CD4-positive, alpha-beta T cell treated with Interleukin-21 for 1 hour (primary cell): ENCODE measurements around the gene LONP1.
"Not testable (repeated sequence)": the region's sequence is repeated elsewhere in the genome, so short reads cannot be mapped to it uniquely, and the experiment has no call there.

Experiments
- DNase-seq: peaks from one replicate; pipeline ENCODE4 v3.0.0-alpha.2; 2020

Gene LONP1, protein sequence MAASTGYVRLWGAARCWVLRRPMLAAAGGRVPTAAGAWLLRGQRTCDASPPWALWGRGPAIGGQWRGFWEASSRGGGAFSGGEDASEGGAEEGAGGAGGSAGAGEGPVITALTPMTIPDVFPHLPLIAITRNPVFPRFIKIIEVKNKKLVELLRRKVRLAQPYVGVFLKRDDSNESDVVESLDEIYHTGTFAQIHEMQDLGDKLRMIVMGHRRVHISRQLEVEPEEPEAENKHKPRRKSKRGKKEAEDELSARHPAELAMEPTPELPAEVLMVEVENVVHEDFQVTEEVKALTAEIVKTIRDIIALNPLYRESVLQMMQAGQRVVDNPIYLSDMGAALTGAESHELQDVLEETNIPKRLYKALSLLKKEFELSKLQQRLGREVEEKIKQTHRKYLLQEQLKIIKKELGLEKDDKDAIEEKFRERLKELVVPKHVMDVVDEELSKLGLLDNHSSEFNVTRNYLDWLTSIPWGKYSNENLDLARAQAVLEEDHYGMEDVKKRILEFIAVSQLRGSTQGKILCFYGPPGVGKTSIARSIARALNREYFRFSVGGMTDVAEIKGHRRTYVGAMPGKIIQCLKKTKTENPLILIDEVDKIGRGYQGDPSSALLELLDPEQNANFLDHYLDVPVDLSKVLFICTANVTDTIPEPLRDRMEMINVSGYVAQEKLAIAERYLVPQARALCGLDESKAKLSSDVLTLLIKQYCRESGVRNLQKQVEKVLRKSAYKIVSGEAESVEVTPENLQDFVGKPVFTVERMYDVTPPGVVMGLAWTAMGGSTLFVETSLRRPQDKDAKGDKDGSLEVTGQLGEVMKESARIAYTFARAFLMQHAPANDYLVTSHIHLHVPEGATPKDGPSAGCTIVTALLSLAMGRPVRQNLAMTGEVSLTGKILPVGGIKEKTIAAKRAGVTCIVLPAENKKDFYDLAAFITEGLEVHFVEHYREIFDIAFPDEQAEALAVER

DNA sequence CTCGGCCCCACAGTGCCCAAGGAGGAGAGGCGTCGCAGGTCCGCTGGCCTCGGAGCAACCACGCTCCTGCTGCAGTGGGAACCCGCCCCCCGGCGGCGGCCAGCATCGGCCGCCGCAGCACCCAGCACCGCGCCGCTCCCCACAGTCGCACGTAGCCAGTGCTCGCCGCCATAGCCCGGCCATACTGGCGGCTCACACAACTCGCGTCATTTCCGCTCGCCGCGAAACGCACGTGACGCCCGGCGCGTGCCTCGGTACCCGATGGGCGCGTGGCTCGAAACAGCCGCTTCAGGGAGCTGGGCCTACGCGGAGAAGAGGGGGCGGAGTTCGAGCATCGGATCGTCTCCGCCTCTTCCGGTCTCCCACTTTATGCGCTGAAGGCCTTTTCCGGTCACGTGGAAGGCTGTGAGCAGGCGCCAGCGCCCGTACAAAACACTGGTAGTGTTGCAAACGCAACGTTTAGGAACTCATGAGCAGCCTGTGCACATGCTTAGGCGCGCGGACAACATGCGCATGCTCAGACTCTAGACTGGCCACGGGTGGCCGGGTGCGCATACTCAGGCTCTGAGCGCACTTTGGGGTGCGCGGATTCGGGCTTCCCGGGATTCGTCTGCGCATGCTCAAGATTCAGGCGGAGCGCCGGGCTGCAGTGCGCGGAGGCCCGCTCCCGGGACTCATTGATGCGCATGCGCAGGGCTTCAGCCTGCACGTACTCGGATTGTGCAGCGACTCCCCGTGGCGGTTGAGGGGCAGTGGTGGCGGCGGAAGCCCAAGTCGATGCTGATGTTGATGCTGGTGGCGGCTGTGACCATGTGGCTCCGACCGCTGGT lies at the start of gene LONP1, which contains the start of gene CATSPERD:
LONP1 (minus strand) TSS at position 186 of the 830 bp plus-strand sequence; CDS start at position 172, 14 bp downstream.
CATSPERD (plus strand) TSS at position 677 of the 830 bp plus-strand sequence; CDS start at position 778, 101 bp downstream.
- peak; percentile 98 for DNase-seq

DNA sequence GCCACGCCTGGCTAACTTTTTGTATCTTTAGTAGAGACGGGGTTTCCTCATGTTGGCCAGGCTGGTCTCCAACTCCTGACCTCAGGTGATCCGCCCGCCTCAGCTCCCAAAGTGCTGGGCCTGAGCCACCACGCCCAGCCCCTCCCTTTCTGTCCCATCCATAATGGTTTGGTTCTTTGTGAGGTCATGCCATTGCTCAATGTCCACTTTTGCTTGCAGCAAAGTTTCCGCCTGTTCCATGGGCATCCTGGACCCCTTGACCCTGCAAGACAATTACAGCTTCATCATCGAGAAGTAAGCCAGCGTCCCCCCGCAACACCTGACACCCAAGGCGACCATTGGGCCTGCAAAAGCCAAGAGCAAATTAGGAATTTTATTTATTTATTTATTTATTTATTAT lies 48.0 kb upstream of the LONP1 start:
- no peak for DNase-seq

DNA sequence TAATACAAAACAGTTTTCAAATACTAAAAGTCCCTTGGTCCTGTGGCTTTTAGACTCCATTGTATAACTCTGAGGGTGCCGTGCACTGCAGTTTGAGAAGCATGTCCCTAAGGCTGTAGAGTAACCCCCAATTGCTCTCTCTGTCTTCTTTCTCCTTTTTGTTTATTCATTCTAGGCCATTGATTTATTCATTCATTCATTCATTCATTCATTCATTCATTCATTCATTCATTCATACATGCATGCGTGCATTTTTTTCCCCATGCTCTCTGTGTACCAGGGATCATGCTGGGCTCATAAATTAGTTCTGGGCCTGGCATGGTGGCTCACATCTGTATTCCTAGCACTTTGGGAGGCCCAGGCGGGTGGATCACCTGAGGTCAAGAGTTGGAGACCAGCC lies 45.3 kb upstream of the LONP1 start:
- DNase-seq, result no peak

DNA sequence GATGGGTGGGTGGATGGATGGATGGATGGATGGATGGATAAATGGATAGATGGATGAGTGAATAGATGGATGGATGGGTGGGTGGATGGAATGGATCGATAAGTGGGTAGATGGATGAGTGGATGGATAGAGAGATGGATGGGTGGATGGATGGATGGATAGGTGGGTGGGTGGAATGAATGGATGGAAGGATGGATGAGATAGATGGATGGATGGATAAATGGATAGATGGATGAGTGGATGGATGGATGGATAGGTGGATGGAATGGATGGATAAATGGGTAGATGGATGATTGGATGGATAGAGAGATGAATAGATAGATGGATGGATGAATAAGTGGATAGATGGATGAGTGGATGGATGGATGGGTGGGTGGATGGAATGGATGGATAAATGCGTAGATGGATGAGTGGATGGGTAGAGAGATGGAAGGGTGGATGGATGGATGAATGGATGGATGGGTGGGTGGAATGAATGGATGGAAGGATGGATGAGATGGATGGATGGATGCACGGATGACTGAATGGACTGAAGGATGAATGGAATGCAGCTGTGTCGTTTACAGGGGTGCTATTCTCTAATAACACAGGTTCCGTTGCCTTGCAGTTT lies 42.8 kb upstream of the LONP1 start:
- DNase-seq, result no peak

DNA sequence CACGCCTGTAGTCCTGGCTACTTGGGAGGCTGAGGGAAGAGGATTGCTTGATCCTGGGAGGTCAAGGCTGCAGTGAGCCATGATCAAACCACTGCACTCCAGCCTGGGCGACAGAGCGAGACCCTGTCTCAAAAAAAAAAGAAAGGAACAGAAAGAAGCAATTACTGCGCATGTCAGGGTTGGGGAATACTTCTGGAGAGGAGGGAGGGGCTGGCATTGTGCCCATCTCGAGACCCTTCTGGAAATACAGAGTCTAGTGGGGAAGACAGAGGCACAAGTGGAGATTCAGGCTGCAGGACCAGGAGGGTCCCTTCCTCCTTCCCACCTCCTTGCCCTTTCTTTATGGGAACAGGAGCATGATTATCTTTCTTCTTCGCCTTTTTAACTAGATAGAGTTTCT lies 33.8 kb upstream of the LONP1 start:
- no peak for DNase-seq

DNA sequence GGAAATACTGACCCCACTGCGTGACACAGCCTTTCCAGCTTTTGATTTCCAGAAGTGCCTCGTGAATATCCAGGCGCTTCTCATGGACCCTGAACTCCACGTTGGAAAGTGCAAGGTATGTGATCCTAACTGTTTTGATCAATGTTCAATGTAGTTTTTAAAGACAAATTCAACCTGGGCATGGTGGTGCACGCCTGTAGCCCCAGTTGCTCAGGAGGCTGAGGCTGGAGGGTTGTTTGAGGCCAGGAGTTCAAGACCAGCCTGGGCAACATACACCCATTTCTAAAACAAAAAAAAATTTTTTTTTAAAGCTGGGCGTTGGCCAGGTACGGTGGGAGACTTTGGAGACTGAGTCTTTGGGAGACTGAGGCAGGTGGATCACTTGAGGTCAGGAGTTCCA lies 31.8 kb upstream of the LONP1 start:
- no peak for DNase-seq

DNA sequence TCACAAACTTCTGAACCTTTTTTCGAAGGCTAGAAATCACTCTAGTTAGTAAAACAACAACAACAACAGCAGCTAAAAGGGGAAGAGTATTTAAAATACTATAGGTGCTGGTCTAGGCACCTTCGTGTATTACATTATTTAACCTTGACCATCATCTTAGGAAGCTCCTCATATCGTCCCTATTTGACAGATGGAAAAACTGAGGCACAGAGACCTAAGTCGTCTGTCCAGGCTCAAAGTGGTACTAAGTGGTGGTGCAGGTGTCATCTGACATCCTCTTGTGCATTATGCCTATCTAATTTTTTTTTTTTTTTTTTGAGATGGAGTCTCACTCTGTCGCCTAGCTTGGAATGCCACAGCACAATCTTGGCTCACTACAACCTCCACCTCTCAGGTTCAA lies 29.6 kb upstream of the LONP1 start:
- no peak for DNase-seq

DNA sequence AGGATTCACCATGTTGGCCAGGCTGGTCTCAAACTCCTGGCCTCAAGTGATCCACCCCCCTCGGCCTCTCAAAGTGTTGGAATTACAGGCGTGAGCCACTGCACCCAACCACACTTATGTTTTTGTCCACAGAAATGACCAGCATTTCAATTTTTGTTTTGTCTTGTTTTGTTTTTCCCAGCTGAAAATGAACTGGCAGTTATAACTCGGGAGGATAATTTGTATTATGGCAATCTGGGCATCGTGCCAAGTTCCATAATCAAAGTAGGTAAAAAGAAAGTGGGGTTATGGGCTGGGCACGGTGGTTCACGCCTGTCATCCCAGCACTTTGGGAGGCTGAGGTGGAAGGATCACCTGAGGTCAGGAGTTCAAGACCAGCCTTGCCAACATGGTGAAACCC lies 29.0 kb upstream of the LONP1 start:
- DNase-seq, result not testable (repeated sequence)

DNA sequence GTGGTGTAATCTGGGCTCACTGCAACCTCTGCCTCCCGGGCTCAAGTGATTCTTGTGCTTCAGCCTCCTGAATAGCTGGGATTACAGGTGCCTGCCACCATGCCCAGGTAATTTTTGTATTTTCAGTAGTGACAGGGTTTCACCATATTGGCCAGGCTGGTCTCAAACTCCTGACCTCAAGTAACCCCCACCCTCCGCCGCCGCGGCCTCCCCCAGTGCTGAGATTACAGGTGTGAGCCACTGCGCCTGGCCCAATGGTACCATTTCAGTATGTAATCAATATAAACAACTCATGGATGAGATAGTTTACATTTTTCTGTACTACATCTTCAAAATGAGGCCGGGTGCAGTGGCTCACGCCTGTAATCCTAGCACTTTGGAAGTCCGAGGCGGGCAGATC lies 25.1 kb upstream of the LONP1 start:
- DNase-seq, result not testable (repeated sequence)

DNA sequence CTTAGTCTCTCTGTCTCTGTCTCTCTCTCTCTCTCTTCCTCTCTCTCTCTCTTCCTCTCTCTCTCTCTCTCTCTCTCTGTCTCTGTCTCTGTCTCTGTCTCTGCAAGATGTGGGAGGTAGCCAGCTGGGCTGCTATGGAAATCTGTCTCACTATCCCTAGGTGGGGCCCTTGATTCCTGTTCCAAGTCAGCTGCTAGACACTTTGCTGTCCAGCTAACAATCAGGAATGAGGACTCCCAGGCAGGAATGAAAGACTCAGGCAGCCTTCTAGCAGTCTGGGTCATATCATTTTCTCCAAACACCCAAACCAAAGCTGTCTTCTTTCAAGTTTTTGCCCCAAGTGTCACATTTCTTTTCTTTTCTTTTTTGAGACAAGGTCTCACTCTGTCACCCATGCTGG lies 23.7 kb upstream of the LONP1 start:
- no peak for DNase-seq

DNA sequence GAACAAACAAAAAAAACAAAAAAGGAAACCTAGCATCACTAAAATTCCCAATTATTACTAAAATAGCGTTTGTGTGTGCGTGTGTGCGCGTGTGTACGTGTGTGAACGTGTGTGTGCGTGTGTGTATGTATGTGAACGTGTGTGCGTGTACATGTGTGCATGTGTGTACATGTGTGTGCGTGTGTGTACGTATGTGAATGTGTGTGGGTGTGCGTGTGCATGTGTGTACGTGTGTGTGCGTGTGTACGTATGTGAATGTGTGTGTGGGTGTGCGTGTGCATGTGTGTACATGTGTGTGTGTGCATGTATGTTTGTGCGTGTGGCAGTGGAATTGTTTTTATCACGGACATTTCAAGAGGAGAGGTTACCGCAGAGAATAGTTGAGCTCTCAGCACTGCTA lies 22.1 kb upstream of the LONP1 start:
- DNase-seq, result no peak

DNA sequence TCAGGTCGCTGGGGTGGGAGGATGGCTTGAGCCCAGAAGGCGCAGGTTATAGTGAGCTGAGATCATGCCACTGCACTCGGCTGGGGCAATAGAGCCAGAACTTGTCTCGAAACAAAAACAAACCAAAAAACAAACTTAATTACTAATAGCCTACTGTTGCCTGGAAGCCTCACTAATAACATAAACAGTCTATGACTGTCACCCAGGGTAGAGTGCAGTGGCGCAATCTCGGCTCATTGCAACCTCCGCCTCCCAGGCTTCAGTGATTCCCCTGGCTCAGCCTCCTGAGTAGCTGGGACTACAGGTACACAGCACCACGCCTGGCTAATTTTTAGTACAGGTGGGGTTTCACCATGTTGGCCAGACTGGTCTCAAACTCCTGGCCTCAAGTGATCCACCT lies 18.5 kb upstream of the LONP1 start:
- no peak for DNase-seq

DNA sequence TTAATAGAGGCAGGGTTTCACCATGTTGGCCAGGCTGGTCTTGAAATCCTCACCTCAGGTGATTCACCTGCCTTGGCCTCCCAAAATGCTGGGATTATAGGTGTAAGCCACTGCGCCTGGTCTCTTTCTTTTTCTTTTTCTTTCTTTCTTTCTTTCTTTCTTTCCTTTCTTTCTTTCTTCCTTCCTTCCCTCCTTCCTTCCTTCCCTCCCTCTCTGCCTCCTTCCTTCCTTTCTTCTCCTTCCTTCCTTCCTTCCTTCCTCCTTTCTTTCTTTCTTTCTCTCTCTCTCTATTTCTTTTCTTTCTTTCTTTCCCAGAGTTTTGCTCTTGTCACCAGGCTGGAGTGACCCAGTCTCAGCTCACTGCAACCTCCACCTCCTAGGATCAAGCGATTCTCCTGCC lies 13.2 kb upstream of the LONP1 start:
- DNase-seq, result not testable (repeated sequence)

DNA sequence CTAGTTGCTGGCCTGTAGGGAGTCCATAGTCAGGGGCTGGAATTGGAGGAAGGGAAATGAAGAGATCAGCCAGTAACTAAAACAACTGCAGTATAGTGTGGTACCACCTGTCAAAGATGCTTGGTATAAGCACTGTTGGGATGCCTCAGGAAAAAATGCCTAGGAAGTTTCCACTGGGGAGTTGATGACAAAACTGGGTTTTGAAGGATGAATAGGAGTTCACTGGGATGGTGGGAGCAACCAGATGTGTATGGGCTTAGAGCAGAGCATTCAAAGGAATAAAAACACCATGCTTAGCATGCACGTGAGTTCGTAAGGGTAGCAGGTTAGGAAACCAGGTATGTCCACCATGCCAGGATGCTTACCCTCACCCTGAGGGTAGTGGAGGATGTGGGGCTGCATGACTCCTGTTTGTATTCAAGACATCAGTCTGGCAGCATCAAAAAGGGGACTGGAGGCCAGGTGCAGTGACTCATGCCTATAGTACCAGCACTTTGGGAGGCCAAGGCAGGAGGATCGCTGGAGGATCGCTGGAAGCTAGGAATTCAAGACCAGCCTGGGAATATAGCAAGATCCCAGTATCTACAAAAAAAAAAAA lies 7.6 kb upstream of the LONP1 start:
- DNase-seq, result no peak

DNA sequence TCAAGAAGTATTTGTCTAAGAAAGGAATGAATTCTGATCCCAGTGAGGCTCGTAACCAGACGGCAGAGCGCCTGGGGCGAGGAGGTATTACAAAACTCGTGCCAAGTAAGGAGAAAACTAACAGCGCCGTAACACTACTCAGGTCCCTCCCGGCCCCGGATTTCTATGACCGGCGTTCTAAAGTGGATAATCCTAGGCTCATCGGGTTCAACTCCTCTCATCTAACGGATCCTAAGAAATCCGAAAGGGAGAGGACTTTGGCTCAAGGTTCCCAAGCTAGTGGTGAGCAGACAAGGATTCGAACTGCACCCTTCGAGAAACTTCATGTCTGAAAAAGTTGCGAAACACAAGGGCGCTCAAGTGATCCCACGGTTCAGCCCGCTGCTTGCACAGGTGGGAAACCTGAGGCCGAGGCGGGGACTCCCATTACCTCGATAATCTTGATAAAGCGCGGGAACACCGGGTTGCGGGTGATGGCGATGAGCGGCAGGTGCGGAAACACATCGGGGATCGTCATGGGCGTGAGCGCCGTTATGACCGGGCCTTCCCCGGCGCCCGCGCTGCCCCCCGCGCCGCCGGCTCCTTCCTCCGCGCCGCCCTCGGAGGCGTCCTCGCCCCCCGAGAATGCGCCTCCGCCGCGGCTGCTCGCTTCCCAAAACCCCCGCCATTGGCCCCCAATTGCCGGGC lies 529 bp downstream of the LONP1 start:
- peak; percentile 28 for DNase-seq

DNA sequence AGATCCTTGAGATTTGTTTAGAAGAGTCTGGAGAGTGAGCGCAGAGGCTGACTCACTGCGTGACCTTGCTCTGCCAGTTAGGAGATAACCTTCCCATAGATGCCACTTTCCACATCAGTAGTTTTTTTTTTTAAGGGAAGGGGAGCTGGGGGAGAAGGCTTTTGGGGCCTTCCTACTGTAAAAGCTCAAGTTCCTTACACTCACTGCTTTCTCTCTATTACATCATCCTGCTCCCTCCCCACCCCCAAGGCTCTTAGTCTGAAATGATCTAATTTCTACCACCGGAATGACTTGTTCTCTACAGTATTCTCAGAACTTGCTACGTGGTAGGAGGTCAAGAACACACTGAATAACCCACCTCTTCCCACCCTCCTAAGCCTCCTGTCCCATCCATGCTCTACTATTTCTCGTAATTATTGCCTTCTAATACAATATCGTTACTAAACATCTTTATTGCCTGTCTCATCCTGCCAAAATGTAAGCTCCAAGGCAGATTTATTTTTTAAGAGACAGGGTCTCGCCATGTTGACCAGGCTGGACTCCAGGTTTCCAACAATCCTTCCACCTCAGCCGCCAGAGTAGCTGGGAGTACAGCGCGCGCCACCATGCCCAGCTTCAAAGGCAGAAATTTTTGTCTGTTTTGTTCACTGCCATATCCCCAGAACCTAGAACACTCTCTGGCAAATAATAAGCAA lies 1.2 kb downstream of the LONP1 start:
- DNase-seq, result no peak

DNA sequence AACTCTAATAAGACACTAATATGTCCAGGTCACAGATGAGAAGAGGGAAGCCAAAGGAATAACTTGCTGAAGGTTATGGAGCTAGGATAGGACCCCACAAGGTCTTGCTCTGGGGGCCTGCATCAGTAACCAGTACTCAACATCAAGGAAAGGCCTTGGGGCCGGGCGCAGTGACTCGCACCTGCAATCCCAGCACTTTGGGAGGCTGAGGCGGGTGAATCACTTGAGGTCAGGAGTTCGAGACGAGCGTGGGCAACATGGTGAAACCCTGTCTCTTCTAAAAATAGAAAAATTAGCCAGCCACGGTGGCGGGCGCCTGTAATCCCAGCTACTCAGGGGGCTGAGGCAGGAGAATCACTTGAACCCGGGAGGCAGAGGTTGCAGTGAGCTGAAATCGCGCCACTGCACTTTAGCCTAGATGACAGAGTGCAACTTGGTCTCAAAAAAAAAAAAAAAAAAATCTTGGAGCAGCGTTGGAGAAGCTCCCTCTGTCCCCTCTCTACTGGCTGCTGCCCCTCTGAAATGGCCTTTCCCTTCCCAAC lies 1.8 kb downstream of the LONP1 start:
- no peak for DNase-seq

DNA sequence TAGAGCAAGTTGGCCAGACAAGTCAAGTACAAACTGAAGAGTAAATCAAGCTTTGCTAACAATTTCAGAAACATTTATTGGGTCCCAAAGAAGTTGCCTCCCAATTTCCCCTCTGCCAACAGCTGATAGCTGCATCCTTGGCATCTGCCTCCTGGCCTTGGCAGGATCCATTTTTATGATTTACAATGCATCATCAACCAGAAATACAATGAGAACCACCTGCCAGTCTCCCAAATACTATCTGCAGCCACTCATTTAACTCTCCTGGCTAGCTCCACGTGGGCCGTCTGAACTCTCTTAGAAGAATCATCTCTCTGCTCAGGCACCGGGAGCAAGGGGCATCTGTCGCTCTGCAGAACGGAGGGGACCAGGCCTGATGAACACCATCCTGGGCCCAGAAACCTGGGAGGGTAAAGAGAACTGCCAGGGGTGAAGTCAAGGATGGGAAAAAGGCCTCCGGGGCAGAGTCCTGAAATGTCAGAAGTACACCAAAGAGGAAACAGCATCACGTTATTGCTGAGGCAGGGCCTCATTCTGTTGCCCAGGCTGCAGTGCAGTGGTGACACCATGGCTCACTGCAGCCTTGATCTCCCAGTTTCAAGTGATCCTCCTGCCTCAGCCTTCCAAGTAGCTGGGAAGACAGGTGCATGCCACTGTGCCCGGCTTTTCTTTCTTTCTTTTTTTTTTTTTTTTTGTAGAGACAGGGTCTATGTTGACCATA lies 2.6 kb downstream of the LONP1 start:
- DNase-seq, result no peak

DNA sequence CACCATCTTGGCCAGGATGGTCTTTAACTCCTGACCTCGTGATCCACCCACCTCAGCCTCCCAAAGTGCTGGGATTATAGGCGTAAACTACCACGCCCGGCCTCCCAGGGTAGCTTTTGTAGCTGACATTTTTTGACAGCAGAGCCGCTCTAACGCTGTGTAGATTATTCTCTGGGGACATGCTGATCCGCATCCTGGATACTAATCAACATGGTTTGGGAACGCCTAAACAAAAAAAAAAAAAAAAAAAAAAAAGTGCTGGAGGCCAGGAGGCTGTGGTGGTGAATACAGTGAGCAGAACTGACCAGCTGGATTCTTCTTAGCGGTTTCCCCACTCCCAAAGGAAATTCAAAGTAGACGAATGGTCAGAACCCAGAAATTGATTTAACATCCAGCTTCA lies 5.1 kb downstream of the LONP1 start:
- DNase-seq, result no peak

DNA sequence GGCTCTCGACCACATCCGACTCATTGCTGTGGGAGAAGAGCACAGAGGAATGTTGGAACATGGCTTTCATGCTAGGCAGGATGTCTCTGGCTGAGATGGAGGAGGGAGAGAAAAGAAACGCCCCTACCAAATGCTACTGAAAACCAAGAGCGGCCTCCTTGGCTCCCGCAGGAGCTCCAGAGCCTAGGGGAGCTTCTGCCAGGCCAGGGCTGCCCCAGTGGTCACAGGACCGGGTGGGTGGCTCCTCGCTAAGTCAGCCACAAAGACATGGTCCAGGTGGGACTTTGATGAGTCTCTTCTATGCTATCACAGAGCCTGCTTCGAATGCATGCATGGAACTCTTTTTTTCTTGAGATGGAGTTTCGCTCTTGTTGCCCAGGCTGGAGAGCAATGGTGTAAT lies 6.7 kb downstream of the LONP1 start:
- DNase-seq, result no peak
